Measurements from ENCODE around the gene BARD1. TPM values are rescaled to one million over a fixed set of nuclear protein-coding genes. Genes with fewer than 3 reads are reported as not detected.

The BARD1 gene
- total and polyA plus RNA-seq, 2 of the 8 experiments (the other 6 are each of a cell fraction or from before 2014, with no cell fraction given), result 11.1 to 29.8 TPM

GRCh38 chr2:214856137-214856536, 46.7 kb upstream of the BARD1 start:
- H2BK20ac ChIP-seq (ENCODE audit: low read length), result no peak overlapping the region
- H3K36me3 ChIP-seq (ENCODE audit: control insufficient read depth in 2 of 4, insufficient read depth in 4 of 4, low read length in 3 of 4), result no peaks in the 10 kb centered on the region
- no peak overlapping the region for H3K9ac ChIP-seq (replicated peaks in 1 of 4; ENCODE audit: extremely low read depth in 1 of 4, low read depth in 3 of 4, low read length in 3 of 4)
- no peak overlapping the region for H4K5ac ChIP-seq (ENCODE audit: insufficient read length, low read depth, low read length)
- no peak overlapping the region for H3K27ac ChIP-seq (ENCODE audit: low read depth, low read length)
- H3K4me3 ChIP-seq (ENCODE audit: extremely low read depth in 1 of 4, insufficient read depth in 2 of 4, low read depth in 3 of 4, low read length in 4 of 4), result no peak overlapping the region
- ChIA-PET POLR2A (ENCODE audit: partially characterized antibody) (no interaction called here), CTCF (ENCODE audit: partially characterized antibody) (no interaction called here)
- H3K4me2 ChIP-seq (ENCODE audit: insufficient read depth in 1 of 2, low read depth in 2 of 2, low read length in 2 of 2), result no peak overlapping the region
- H2AK5ac ChIP-seq (ENCODE audit: low read depth, low read length), result no peak overlapping the region
- H3K4me1 ChIP-seq (replicated peaks in 1 of 4; ENCODE audit: control insufficient read depth in 3 of 4, insufficient read depth in 4 of 4, low read length in 3 of 4), result no peaks in the 10 kb centered on the region
- H3K27me3 ChIP-seq (replicated peaks in 1 of 4; ENCODE audit: control insufficient read depth in 3 of 4, extremely low read depth in 1 of 4, insufficient read depth in 3 of 4, low read length in 3 of 4), result no peaks in the 10 kb centered on the region
- no peak overlapping the region for H2BK120ac ChIP-seq (replicated peaks; ENCODE audit: low read depth, low read length)
- H2BK12ac ChIP-seq (ENCODE audit: low read depth, low read length), result no peak overlapping the region
- no peak overlapping the region for H4K8ac ChIP-seq (ENCODE audit: extremely low read depth, insufficient read depth, low read length)
- H2AFZ ChIP-seq (ENCODE audit: low read length), result peak overlapping the region; percentile 85; the same call in 1 of the 2 replicates
- FAIRE-seq (no peak), DNase-seq (ENCODE audit: low read depth in 1 of 2, low spot score in 2 of 2) (no peak)
- no peak overlapping the region for H3K56ac ChIP-seq (replicated peaks; ENCODE audit: insufficient read length, low read depth, low read length)
- no peak overlapping the region for H3K23ac ChIP-seq (ENCODE audit: insufficient read length)
- no peaks in the 10 kb centered on the region for H3K79me1 ChIP-seq (ENCODE audit: low read depth, low read length)
- no peaks in the 10 kb centered on the region for H4K20me1 ChIP-seq (replicated peaks in 1 of 2; ENCODE audit: control insufficient read depth in 1 of 2, insufficient read depth in 2 of 2, low read length in 2 of 2)
- H2BK15ac ChIP-seq (ENCODE audit: low read length), result no peak overlapping the region
- TF ChIP-seq JUND (IDR thresholded peaks at IDR 0.05; ENCODE audit: low read length) (no peak), POLR2AphosphoS5 (IDR thresholded peaks at IDR 0.05; ENCODE audit: low read depth, low read length) (no peak), NRF1 (IDR thresholded peaks at IDR 0.05; ENCODE audit: low read depth, low read length) (no peak), SIRT6 (IDR thresholded peaks at IDR 0.05; ENCODE audit: low read length) (no peak), RAD21 (IDR thresholded peaks at IDR 0.05 in 1 of 2, conservative IDR thresholded peaks at IDR 0.05 in 1 of 2; ENCODE audit: low read depth in 2 of 2, low read length in 2 of 2) (no peak), EZH2 (IDR thresholded peaks at IDR 0.05; ENCODE audit: low read depth, low read length, severe bottlenecking) (no peak)
- no peaks in the 10 kb centered on the region for H3K23me2 ChIP-seq (ENCODE audit: low read depth, low read length)
- 73% methylated on average over 3 of the region's 3 CpGs; no CpG with 5 or more reads in 1 of the 2 experiments for WGBS, 2 experiments (ENCODE audit: extremely low coverage in 1 of 2, insufficient coverage in 1 of 2, insufficient read length in 1 of 2, insufficient replicate concordance in 2 of 2, low coverage in 1 of 2, low lambda C conversion rate in 2 of 2, missing lambda C conversion rate in 1 of 2)
- H3K79me2 ChIP-seq (ENCODE audit: control insufficient read depth in 1 of 2, insufficient read depth in 2 of 2, low read length in 2 of 2), result no peaks in the 10 kb centered on the region
- no peak overlapping the region for H3K4ac ChIP-seq (replicated peaks; ENCODE audit: insufficient read length, low read depth, low read length)
- H3K9me3 ChIP-seq (ENCODE audit: insufficient read depth in 2 of 2, low read depth in 1 of 2, low read length in 1 of 2), result no peaks in the 10 kb centered on the region
- no peak overlapping the region for H4K91ac ChIP-seq (replicated peaks; ENCODE audit: insufficient read length, low read length)
- H3K14ac ChIP-seq (ENCODE audit: insufficient read length), result no peak overlapping the region
- no peak overlapping the region for H3K18ac ChIP-seq (ENCODE audit: extremely low read depth, low read length)
- no peak overlapping the region for H2BK5ac ChIP-seq (ENCODE audit: low read depth, low read length)
